ENCODE results near the gene PRCD.

The PRCD gene

DNA sequence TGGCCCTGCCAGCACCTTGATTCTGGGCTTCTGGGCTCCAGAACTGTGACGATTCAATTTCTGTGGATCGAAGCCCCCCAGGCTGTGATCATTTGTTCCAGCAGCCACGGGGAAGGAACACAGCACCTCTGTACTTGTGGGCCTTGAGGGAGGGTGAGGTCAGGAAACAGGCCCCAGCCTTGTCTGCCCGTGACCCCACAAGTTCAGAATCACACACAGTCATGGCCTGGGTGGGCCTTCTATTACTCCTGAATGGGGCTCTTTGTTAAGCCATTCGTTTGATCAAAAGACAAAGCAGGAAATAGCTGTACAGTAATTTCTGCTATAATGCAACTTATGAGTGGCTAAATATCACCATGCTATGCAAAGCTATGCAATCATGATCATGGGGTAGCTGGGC, 35.7 kb downstream of the PRCD start:
- no peak for DNase-seq

DNA sequence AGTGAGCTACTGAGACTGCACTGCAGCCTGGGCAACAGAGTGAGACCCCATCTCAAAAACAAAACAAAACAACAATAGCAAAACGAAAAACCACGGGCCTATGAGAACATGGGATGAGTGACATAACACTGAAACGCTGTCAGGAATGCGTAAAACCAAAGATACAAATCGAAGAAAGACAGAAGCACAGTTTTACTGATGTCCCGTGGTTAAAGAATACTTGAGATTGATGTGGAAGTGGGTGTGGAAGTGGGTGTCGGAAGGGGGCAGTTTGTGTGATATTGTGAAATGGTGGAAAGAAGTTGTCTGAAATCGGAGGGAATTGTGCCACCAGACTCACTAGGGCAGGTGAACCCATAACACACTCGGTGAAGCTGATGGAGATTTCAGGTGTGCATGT, 36.3 kb downstream of the PRCD start:
- DNase-seq, result no peak

DNA sequence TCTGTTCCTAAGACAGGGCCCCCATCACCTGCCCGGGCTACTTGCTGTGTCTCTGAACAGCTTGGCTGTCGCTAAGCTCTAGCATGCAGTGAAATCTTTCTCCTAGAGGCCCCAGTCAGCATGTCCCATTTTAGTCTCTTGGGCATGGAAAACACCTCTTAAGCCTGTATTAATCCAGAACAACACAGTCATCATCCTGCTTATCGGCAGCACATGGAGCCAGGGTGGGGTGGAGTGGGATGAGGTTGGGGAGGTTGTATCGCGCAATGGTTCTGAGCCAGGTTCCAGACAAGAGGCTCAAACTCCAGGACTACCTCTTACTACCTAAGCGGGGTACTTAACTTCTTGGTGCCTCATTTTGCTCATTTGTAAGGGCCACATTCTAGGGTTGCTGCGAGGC, 38.0 kb downstream of the PRCD start:
- no peak for DNase-seq

DNA sequence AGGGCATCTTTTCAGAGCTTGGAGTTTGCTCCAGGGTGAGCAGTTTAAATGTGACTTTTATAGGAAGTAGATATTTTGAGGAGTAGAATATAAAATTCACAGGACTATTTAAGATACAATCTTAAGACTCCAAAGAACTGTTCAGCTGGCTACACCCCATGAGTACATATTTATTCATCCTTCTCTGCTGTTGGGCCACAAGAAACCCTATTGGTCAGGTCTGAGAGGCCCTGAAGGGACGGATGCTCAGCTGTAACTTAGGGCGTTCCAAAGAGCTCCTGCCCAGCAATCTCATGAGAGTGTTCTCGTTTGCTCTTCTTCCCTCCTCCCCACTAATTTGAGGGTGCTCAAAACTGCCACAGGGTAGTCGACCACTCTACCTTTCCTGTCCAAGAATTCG, 38.5 kb downstream of the PRCD start:
- DNase-seq, result no peak

DNA sequence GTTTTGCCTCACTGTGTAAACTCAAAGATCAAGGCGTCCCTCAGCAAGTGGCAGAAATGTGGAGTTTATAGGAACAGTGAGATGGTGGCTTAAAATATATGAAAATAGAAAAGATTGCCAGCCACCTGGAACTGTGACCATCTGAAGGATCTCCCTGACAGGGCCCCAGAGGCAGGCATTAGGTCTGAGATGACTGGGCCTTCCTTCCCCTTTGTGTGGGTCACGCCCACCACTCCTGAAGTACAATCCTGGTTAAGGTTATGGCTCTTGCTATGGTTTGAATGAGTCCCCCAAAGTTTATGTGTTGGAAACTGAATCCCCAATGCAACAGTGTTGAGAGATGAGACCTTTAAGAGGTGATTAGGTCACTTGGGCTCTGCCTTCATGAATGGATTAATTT, 39.4 kb downstream of the PRCD start:
- no peak for DNase-seq

DNA sequence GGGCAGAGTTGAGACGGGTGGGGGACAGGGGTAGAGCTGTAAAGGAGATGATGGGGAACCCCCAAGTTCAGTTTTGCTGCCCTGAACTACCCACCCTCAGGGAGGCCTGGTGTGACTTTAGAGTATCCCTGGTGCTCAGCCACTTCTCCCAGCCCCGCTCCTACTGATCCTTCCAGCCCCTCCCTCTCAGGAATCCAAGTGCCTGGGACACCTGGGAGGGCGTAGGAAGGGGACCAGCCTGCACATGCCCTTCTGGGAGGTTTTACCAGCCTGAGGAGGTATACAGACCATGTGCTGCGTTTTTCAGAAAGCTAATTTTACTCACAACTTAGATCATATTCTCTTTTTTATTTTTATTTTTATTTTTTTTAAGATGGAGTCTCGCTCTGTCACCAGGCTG, 41.7 kb downstream of the PRCD start:
- peak in 1 of 3 experiments; percentile 14 for DNase-seq

DNA sequence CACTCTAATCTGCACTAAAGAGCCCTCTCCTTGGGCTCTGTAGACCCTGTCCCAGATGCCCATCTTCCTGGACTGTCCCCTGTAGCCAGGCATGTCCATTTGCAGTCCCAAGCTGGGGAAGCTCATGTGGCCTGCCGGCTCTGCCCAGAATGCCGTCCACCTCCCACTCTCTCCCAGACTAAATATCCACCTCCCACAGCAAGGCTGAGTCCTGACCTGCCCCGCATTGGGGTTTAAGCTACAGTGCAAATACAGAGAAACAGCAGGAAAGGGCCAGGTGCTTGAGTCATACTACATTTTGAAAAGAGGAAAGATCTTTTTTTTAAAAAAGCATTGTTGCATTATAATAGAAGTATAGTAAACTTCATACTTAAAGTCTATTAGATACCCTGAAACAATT, 42.8 kb downstream of the PRCD start:
- no peak for DNase-seq

DNA sequence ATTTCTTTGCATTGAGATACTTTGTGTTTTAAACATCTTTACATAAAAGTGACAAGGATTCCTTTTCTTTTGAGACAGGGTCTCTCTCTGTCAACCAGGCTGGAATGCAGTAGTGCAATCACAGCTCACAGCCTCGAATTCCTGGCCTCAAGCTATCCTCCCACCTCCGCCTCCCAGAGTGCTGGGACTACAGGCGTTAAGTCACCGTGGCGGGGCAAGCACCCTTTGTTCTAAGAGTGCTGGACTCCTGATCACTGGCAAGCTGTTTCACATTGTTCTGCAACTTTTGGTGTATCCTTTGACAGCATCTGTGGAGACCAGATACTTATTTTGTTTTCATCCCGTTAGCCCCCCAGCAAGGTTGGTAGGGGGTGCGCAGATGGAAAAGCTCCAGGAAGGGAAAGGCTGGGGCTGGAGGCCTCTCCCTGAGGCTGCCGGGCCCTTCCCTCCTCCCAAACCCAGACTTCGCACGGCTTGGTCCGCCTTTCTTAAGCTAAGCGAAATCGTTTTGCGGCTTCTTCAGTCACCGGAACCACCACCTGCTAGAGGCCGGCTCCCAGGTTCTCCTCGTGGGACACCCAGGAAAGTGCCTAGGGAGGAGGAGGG, 44.7 kb downstream of the PRCD start:
- peak in 1 of 3 experiments; percentile 43 for DNase-seq

DNA sequence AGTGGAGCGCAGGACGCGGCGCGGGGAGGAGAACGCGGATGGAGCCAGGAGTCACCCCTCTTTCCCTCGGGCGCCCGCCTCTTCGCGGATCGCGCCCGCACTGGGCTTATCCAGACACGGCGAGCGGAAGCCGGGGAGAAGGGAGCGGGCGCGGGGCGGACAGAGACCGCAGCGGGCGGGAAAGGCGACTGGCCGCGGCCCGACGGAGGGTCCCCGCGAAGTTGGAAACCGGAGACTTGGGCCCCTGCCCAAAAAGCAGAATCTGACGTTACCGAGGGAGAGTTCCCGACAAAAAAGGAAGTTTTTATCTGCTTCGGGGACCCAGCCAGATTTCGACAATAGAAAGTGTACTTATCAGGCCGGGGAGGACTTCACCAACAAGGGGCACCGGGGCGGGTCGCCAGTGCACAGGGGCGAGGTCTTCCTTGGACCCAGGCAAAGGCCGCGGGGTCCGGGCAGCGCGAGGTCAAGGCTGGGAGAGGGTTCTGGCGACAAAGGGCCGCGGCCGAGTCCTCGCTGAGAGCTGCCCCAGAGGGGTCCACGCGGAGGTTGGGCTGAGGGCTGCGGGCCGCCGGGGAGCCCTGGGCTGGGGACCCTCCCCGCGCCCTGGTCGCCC, 45.3 kb downstream of the PRCD start:
- DNase-seq, result no peak

DNA sequence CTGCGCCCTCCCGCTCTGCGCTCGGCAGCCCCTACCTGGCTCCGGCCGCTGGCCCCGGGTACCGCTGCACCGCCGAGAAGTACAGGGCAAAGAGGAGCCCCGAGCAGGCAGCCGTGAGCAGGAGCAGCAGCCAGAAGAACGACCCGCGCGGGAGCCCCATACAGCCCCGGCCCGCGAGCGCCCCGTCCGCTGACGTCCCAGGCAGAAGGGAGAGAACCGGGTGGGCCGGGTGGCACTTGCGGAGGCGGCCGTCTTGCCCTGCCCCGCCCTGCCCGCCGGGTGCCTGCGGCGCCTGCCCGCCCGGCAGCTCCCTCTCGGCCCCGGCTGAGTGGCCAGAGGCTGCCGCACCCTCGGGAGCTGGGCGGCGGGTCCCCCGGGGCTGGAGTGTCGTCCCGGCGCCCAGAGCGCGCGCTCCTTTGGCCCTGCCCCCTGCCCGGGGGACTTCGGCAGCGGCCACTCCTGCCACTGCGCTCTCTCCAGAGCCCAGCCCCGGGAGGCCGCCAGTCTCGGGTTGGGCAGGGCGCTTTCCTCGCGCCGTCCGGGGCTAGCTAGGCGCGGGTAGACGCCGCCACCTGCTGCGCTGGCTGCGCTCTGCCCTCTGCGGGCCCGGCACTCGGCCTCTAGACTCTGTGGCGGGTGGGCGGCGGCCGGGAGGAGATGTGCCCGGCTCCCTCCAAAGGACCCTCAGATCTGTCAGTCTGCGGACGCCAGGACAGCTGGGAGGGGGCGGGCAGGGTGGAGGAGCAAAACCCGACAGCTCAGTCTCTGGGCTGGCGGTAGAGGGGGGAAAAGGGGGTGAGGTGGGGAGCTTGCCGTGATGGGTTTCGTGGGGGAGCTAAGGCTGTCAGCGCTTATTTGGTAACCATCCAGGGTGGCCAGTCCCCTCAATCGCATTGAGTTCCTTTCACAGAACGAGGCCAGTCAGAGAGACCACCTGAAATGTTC, 46.1 kb downstream of the PRCD start, which contains the start of gene ST6GALNAC2:
Gene ST6GALNAC2 (minus strand): TSS at position 212 of the 945 bp plus-strand sequence. CDS start 52 bp downstream, at position 160.
- peak; percentile 79 to 81 (median 80) for DNase-seq

DNA sequence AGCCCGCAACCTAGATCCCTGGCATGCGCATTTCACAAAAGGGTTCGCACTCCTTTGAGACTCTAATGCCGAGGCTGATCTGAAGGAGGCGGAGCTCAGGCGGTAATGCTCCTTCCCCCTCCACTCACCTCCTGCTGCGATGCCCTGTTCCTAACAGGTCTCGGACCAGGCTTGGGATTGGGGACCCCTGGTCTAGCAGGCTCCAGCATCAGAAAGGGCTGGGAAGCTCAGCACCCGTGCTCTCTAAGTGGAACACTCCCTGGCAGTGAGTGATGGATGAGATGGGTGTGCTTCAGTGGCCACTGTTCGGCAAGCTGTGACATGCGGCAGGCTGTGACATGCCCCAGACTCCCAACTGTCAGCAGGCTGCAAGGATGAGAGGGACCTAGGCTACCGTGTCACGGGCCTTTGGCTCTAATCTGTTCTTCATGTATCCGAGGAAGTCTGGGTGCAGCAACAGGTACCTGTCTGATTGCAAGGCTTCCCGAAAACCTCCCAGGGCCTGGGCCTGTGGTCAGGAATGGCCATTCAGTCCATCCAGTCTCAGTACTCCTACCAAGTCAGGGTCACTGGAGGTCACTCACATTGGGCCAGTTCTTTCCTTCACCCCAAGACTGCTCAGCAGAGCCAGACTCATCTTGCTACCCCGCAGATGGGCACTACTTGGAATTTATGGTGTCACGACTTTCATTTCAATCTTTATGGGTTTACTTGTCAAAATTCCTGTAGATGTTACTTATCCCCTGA, 47.1 kb downstream of the PRCD start:
- peak; percentile 91 to 96 (median 93) for DNase-seq

DNA sequence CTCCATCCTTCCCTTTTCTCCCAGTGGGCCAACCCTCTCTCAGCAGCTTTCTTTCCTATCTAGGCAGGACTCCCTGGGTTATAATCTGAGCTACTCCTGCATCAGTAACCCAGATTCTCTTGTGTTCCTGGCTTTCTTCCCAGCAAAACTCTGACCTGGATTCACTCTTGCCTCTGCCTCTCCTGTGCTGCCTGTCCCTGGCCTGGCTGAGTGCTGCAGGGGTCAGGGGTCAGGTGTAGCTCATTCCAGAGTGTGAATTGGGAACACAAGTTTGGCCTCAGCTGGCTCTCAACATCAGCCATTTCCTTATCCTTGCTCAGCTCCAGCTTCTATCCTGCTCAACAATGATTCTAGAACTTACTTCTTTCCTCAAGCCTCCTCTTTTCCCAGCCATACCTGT, 48.3 kb downstream of the PRCD start:
- DNase-seq, result no peak

DNA sequence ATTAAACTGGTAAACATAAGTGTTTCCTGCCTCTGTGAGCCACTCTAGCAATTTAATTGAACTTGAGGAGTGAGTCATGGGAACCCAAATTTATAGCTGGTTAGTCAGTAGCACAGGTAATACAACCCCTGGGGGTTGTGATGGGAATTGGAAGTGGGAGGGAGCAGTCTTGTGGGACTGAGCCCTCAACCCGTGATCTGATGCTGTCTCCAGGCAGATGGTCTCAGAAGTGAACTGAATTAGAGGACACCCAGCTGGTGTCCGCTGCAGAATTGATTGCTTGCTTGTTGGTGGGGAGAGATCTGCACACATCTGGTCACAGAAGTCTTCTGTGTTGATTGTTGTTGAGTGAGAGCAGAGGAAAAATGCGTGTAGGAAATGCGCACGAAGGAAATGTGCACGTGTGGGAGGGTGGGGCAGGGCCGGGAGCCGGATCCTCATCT, 53.6 kb downstream of the PRCD start:
- DNase-seq, result peak; percentile 38 to 68 (median 62)

DNA sequence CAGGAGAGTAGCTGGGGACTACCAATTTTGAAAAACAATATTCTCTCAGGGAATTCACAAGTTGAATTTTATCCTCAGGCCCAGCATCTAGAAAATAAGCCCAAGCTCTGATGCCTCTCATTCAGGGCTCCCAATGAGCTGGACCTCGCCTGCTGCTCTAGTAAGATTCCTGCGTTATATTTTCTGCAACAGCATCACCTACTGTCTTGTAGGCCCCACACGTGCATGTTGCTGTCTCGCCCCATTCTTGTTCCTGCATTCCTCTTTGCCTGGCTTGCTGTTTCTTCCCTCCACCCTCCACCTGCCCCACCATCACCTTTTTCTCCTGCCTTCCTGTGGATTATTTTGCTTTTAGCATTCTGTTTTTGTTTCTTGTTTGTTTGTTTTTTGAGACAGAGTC, 54.1 kb downstream of the PRCD start:
- DNase-seq, result no peak

DNA sequence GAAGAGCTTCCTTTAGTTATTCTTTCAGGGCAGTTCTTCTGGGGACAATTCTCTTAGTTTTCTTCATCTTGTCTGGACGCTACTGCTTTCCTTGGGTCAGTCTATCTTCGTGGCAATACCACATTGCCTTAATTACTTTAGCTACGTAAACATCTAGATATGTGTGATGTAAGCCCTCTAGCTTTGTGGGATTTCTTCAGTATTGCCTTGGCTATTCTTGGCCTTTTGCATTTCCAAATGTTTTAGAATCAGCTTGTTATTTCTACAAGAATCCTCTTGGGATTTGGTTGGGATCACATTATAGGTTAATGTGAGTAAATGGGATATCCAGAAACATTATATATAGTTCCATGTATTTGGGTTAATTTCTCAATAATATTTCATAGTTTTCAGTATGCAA, 54.8 kb downstream of the PRCD start:
- DNase-seq, result no peak

Measured in NCI-H1417 (cell line).